CD4-positive, CD25-positive, alpha-beta regulatory T cell (primary cell): ENCODE measurements around the gene PNPLA3. TPM values are rescaled to one million over a fixed set of nuclear protein-coding genes. Genes with fewer than 3 reads are reported as not detected.

Experiments used
- ATAC-seq, 2 donors: fragments of 150-1000 bp; cut with Tn5 transposase; one replicate each; pipeline ENCODE4 v1.10.0; 2021; ENCODE audit warnings: low read depth in 2 of 2, moderate number of reproducible peaks in 2 of 2, moderate library complexity in 1 of 2
- DNase-seq, 3 donors: peaks; one replicate each; pipeline versions ENCODE4 v3.0.0 to v3.0.0-alpha.2; 2012 to 2022; ENCODE audit warnings: mixed read lengths in 1 of 3
- H3K27ac ChIP-seq: one replicate; pipeline ENCODE4 v1.7.0; 2013; ENCODE audit warnings: mild to moderate bottlenecking, low read length; ENCODE audit not compliant: insufficient read depth, poor library complexity, severe bottlenecking
- H3K27me3 ChIP-seq: one replicate; pipeline ENCODE4 v1.7.0; 2013; ENCODE audit warnings: low read length; ENCODE audit not compliant: control insufficient read depth, insufficient read depth
- H3K36me3 ChIP-seq: one replicate; pipeline ENCODE4 v1.7.0; 2013; ENCODE audit warnings: mild to moderate bottlenecking, low read length, moderate library complexity; ENCODE audit not compliant: control insufficient read depth, insufficient read depth
- H3K4me1 ChIP-seq: 2 replicates; pipeline ENCODE4 v1.7.0; 2013; ENCODE audit warnings: mild to moderate bottlenecking, low read length; ENCODE audit not compliant: insufficient read depth, control insufficient read depth, poor library complexity, severe bottlenecking
- H3K4me3 ChIP-seq: one replicate; pipeline ENCODE4 v1.7.0; 2013; ENCODE audit warnings: low read depth, mild to moderate bottlenecking, low read length, moderate library complexity
- H3K9me3 ChIP-seq, 2 experiments: 1 replicate in 1 of 2; 2 replicates in 1 of 2; pipeline ENCODE4 v1.7.0; 2013; ENCODE audit warnings: low read length in 2 of 2, mild to moderate bottlenecking in 1 of 2, moderate library complexity in 1 of 2; ENCODE audit not compliant: control insufficient read depth in 2 of 2
- H3K27ac Mint-ChIP-seq, 3 donors: one replicate each; pipeline ENCODE4 v1.8.0; 2020 to 2022; ENCODE audit warnings: mild to moderate bottlenecking in 3 of 3, mixed read lengths in 3 of 3, moderate library complexity in 2 of 3
- H3K27me3 Mint-ChIP-seq: one replicate; pipeline ENCODE4 v1.8.0; 2022; ENCODE audit warnings: mild to moderate bottlenecking, mixed read lengths
- H3K36me3 Mint-ChIP-seq: one replicate; pipeline ENCODE4 v1.8.0; 2020; ENCODE audit warnings: mixed read lengths
- H3K4me1 Mint-ChIP-seq, 4 donors: one replicate each; pipeline ENCODE4 v1.8.0; 2020 to 2022; ENCODE audit warnings: mixed read lengths in 4 of 4, mild to moderate bottlenecking in 1 of 4
- H3K4me3 Mint-ChIP-seq, 4 donors: one replicate each; pipeline ENCODE4 v1.8.0; 2020 to 2022; ENCODE audit warnings: mild to moderate bottlenecking in 4 of 4, mixed read lengths in 4 of 4, moderate library complexity in 3 of 4
- H3K9me3 Mint-ChIP-seq, 7 donors: one replicate each; pipeline ENCODE4 v1.8.0; 2020 to 2022; ENCODE audit warnings: mixed read lengths in 7 of 7, mild to moderate bottlenecking in 3 of 7, moderate library complexity in 2 of 7
- polyA plus RNA-seq, 4 donors: library from polyadenylated mRNA; unstranded; fragments of 300-500 nt; fragmentation: Illumina TruSeq; gene quantifications; one replicate each; pipeline ENCODE4 v1.2.3, GENCODE V29; 2021
- total RNA-seq: library from RNA; stranded (reverse); gene quantifications from one replicate; pipeline ENCODE4 v1.2.3, GENCODE V29; 2022

PNPLA3 gene, protein sequence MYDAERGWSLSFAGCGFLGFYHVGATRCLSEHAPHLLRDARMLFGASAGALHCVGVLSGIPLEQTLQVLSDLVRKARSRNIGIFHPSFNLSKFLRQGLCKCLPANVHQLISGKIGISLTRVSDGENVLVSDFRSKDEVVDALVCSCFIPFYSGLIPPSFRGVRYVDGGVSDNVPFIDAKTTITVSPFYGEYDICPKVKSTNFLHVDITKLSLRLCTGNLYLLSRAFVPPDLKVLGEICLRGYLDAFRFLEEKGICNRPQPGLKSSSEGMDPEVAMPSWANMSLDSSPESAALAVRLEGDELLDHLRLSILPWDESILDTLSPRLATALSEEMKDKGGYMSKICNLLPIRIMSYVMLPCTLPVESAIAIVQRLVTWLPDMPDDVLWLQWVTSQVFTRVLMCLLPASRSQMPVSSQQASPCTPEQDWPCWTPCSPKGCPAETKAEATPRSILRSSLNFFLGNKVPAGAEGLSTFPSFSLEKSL
- total RNA-seq = not detected
- not detected for polyA plus RNA-seq

GRCh38 chr22:43923631-43924464 is at the start of gene PNPLA3:
Gene PNPLA3 (plus strand): TSS chr22:43923805. CDS start chr22:43923912, 107 bp downstream.
- peak within 1 kb of the TSS; percentile 79 to 90 (median 84) for H3K4me3 Mint-ChIP-seq
- no peaks in the 10 kb centered on the region for H3K36me3 ChIP-seq
- H3K27me3 ChIP-seq = peaks cover 2% of the 10 kb centered on the region
- no peak within 1 kb of the TSS for H3K4me3 ChIP-seq
- peaks cover 0 to 14% (median 9%) of the 10 kb centered on the region in 4 donors for H3K4me1 Mint-ChIP-seq
- peak; percentile 46 to 55 (median 53) for DNase-seq
- H3K36me3 Mint-ChIP-seq = peaks cover 3% of the 10 kb centered on the region
- peaks cover 9% of the 10 kb centered on the region for H3K4me1 ChIP-seq
- H3K9me3 ChIP-seq = no peaks in the 10 kb centered on the region
- H3K27ac Mint-ChIP-seq = peak within 1 kb of the TSS in 1 of 3 donors; percentile 57
- peak; percentile 74 to 75 for ATAC-seq
- peaks cover 0 to 4% (median 0%) of the 10 kb centered on the region in 7 donors for H3K9me3 Mint-ChIP-seq
- H3K27me3 Mint-ChIP-seq = peaks cover 60% of the 10 kb centered on the region
- no peak within 1 kb of the TSS for H3K27ac ChIP-seq

DNA sequence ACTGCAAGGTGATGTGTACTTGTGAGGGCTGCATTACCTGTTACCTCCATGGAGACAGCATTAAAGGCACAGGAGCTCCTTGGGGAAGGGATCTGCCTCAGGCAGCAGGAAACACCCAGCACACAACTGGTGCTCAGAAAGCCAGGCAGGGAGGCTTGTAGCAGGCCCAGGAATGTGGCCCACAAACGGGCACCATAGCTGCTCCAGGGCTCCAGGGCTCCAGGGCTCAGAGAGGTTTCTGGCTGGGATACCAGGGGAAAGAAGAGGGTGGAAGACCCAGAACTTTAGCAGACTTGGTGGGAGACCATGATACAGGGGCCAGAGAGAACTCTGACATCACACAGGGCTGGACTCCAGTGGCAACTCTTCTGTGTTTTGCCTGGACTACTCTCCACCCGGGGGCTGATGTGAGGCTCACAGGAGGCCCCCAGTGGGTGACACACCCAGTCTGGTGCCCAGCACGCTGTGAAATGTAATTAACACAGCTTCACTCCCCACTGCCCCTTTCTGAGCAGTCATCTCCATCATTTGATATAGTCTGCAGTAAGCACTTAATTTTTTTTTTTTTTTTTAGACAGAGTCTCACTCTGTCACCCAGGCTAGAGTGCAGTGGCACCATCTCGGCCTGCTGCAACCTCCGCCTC is 46.6 kb upstream of the PNPLA3 start:
- Mint-ChIP-seq H3K4me3 (no peak overlapping the region), H3K27me3 (peaks cover 21% of the 10 kb centered on the region)

GRCh38 chr22:43878079-43878795 is 45.4 kb upstream of the PNPLA3 start:
- Histone ChIP-seq H3K27ac (no peak overlapping the region), H3K4me3 (no peak overlapping the region), H3K9me3 (no peaks in the 10 kb centered on the region), H3K36me3 (no peaks in the 10 kb centered on the region), H3K4me1 (no peaks in the 10 kb centered on the region), H3K27me3 (no peaks in the 10 kb centered on the region)
- Mint-ChIP-seq H3K4me1 (peaks cover 0 to 3% (median 0%) of the 10 kb centered on the region in 4 donors), H3K9me3 (peaks cover 0 to 2% (median 0%) of the 10 kb centered on the region in 7 donors), H3K36me3 (no peaks in the 10 kb centered on the region), H3K4me3 (no peak overlapping the region), H3K27ac (no peak overlapping the region), H3K27me3 (peaks cover 21% of the 10 kb centered on the region)
- no peak for ATAC-seq
- DNase-seq = no peak

More for the DNA sequence above, 46.6 kb upstream of the PNPLA3 start:
- Histone ChIP-seq H3K4me3 (no peak overlapping the region), H3K36me3 (no peaks in the 10 kb centered on the region), H3K4me1 (no peaks in the 10 kb centered on the region), H3K9me3 (no peaks in the 10 kb centered on the region), H3K27me3 (no peaks in the 10 kb centered on the region), H3K27ac (no peak overlapping the region)
- Mint-ChIP-seq H3K36me3 (no peaks in the 10 kb centered on the region), H3K4me1 (no peaks in the 10 kb centered on the region), H3K27ac (no peak overlapping the region), H3K9me3 (no peaks in the 10 kb centered on the region)
- DNase-seq (no peak), ATAC-seq (no peak)

DNA sequence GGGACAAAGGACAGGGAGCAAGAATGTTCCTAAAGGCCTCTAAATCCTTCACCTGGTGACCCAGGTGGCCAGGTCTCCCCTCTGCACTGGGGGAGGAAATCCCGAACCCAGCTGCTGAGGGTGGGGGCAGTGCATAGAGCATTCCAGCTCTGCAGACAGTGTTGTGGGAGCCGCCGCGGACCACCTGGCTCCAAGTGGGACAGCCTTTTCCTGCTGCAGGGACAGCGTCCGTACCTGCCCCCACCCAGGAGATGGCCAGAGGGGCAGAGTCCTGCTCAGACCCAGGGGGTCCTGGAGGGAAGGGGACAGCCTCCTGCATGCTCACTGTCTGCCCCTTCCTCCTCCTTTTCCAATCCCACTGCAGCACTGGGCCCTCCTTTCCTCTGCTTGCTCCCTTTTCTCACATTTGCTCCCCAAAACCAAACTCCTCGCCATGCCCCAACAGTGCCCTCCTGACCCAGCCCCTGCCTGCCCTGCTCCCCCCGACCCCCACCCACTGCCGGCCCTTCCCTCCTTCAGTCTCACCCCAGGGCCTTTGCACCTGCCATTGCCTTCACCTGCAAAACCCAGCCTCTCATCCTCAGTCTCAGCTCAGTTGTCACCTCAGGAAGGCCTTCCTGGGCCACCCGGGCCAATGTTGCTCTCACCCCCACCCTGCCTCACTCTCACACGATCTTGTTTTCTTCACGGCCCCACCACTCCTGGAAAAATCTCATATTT is 44.6 kb upstream of the PNPLA3 start:
- Mint-ChIP-seq H3K27me3 (peaks cover 16% of the 10 kb centered on the region), H3K4me1 (peaks cover 0 to 3% (median 0%) of the 10 kb centered on the region in 4 donors), H3K27ac (no peak overlapping the region), H3K9me3 (peaks cover 0 to 2% (median 0%) of the 10 kb centered on the region in 7 donors), H3K36me3 (no peaks in the 10 kb centered on the region), H3K4me3 (no peak overlapping the region)
- Histone ChIP-seq H3K9me3 (no peaks in the 10 kb centered on the region), H3K4me3 (no peak overlapping the region), H3K36me3 (no peaks in the 10 kb centered on the region), H3K27me3 (no peaks in the 10 kb centered on the region), H3K4me1 (no peaks in the 10 kb centered on the region), H3K27ac (no peak overlapping the region)
- ATAC-seq (no peak), DNase-seq (no peak)

GRCh38 chr22:43879901-43880540 is 43.6 kb upstream of the PNPLA3 start:
- no peaks in the 10 kb centered on the region for H3K4me1 ChIP-seq
- peaks cover 20% of the 10 kb centered on the region for H3K27me3 Mint-ChIP-seq
- no peak overlapping the region for H3K27ac ChIP-seq
- H3K27ac Mint-ChIP-seq = no peak overlapping the region
- peaks cover 0 to 2% (median 0%) of the 10 kb centered on the region in 7 donors for H3K9me3 Mint-ChIP-seq
- no peaks in the 10 kb centered on the region for H3K36me3 ChIP-seq
- peaks cover 0 to 5% (median 1%) of the 10 kb centered on the region in 4 donors for H3K4me1 Mint-ChIP-seq
- ATAC-seq (no peak), DNase-seq (no peak)
- H3K9me3 ChIP-seq = no peaks in the 10 kb centered on the region
- H3K4me3 Mint-ChIP-seq = no peak overlapping the region
- no peaks in the 10 kb centered on the region for H3K36me3 Mint-ChIP-seq
- H3K4me3 ChIP-seq = no peak overlapping the region
- no peaks in the 10 kb centered on the region for H3K27me3 ChIP-seq

DNA sequence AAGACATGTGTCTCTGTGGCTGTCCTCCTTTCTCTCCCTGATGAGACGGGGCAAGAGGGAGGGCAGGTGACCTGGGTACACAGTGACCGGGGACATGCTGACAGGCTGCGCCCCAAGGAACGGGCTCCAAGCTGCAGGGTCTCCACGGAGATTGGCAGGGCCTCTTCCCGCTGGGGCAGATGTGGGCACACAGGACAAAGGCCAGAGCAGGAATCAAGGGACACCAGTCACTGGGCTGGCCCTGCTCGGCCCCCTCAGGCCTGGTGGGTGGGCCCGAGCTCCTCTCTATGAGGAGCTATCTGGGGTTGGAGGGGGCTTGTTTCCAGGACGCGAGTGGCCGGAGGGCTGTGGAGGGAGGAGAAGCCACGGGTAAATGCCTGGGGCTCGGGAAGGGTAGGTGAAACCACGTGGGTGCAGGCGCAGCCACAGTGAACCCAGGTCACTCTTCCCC is 43.0 kb upstream of the PNPLA3 start:
- H3K27me3 ChIP-seq = no peaks in the 10 kb centered on the region
- no peaks in the 10 kb centered on the region for H3K36me3 ChIP-seq
- no peaks in the 10 kb centered on the region for H3K36me3 Mint-ChIP-seq
- H3K4me1 Mint-ChIP-seq = peaks cover 0 to 5% (median 1%) of the 10 kb centered on the region in 4 donors
- no peak overlapping the region for H3K4me3 ChIP-seq
- DNase-seq (no peak), ATAC-seq (no peak)
- H3K27me3 Mint-ChIP-seq = peaks cover 20% of the 10 kb centered on the region
- H3K9me3 ChIP-seq = no peaks in the 10 kb centered on the region
- H3K4me1 ChIP-seq = no peaks in the 10 kb centered on the region
- no peak overlapping the region for H3K27ac ChIP-seq
- H3K4me3 Mint-ChIP-seq = no peak overlapping the region
- H3K27ac Mint-ChIP-seq = no peak overlapping the region
- peaks cover 0 to 2% (median 0%) of the 10 kb centered on the region in 7 donors for H3K9me3 Mint-ChIP-seq
